ENCODE results near the gene IGF2R.
A peak's percentile ranks its signal among the peaks of the same experiment; 100 is the strongest.

Gene IGF2R

DNA sequence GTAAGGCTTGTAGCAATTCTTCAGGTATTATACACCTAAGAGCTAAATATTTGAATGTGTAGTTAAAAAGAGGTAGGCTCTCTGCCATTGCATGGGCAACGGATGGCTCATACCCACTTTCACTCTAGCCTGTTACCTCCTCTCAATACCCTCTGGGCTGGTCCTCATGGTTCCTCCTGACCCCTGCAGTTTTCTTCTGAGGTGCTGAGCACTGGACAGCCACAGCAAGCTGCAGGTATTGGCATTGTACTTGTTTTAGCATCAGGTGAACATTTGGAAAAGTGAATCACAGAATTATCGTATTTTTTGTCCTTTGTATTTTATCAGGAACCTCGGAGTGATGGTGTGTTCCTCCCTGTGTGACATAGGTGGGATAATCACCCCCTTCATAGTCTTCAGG lies 185.6 kb downstream of the IGF2R start:
- no peak for DNase-seq

DNA sequence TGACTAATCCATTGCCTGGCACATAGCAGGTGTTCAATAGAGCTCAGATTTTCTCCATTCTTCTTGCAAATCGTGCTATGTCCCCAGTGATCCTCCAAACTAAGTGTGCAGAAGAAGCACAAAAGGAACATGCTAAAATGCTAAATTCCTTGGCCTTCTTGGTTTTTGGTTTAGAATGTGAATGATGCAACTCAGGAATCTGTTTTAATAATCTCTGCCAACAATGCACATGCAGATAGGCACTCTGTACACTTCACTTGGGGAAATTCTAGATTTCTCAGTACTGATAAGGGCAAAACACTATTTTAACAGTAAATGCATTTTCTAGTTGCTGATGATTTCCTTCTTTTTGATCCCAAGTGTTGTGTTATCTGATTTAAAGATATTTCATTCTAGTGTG lies 188.0 kb downstream of the IGF2R start:
- no peak for DNase-seq

DNA sequence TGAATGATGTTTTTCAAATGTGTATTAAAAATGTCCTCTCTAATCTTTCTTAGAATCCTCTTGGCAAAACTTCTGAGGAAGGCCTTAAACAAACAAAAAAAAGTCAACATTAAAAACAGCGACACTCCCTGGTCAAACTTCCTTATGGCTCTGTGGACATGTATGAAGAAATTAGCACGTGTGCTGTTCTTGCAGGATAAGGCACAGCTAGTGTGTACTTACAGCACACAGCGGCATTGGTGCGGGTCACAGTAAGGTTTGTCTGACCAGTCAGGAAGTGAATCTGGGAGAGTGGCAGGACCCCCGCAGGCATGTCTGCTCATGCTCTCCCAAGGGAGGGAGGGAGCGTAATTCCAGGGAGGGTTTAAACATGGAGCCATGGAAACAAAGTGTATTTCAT lies 191.6 kb downstream of the IGF2R start:
- DNase-seq, result peak; percentile 15
